HPDE6-E6E7 (cell line): Measurements from ENCODE around the gene SUSD4.
"Not testable (repeated sequence)": the region's sequence is repeated elsewhere in the genome, so short reads cannot be mapped to it uniquely, and the experiment has no call there.

Experiments used
- DNase-seq: peaks from one replicate; pipeline ENCODE4 v3.0.0; 2011; ENCODE audit warnings: missing footprints; ENCODE audit errors: extremely low spot score

SUSD4 gene

DNA sequence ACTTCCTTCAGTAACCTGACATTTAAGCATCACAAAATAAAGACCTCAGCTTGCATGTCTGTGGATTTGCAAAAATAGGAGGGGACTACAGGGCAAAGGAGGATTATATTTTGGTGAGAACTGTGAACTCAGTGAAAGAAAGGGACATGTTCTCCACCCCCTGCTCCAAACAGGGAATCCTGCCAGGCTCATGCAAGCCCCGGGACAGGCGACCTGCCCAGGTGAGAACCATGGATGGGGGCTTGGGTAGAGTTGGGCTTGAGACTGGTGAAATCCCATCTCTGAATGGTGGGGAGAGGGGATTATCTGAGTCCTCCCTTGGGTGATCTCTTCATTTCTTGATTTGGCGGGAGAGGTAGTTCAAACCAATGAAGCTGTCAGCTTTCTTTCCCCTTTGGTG is 110.1 kb downstream of the SUSD4 start:
- DNase-seq: no peak

DNA sequence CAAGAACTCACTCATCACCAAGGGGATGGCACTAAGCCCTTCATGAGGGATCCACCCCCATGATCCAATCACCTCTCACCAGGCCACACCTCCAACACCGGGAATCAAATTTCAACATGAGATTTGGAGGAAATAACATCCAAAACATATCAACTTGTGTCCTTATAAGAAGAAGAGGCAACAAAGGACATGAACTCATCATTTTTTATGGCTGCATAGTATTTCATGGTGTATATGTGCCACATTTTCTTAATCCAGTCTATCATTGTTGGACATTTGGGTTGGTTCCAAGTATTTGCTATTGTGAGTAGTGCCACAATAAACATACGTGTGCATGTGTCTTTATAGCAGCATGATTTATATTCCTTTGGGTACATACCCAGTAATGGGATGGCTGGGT is 112.6 kb downstream of the SUSD4 start:
- not testable (repeated sequence) for DNase-seq

DNA sequence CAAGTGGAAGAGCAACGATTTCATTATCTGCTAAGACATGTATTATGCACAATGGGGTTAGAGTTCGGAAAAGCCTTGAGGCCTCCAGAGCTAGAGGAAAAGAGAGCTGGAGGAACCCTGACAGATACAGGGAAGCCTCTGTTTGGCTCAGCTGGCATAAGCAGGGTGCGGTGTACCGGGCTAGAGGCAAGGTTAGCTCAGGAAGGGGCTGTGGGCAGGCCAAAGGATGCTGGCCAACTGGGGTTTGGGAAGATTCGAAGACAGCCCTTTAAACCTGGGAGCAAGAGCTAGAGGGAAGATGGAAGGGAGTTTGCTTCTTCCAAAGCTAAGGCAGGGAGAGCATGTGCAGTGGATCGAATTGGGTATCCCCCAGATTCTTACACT is 113.4 kb downstream of the SUSD4 start:
- DNase-seq: no peak

DNA sequence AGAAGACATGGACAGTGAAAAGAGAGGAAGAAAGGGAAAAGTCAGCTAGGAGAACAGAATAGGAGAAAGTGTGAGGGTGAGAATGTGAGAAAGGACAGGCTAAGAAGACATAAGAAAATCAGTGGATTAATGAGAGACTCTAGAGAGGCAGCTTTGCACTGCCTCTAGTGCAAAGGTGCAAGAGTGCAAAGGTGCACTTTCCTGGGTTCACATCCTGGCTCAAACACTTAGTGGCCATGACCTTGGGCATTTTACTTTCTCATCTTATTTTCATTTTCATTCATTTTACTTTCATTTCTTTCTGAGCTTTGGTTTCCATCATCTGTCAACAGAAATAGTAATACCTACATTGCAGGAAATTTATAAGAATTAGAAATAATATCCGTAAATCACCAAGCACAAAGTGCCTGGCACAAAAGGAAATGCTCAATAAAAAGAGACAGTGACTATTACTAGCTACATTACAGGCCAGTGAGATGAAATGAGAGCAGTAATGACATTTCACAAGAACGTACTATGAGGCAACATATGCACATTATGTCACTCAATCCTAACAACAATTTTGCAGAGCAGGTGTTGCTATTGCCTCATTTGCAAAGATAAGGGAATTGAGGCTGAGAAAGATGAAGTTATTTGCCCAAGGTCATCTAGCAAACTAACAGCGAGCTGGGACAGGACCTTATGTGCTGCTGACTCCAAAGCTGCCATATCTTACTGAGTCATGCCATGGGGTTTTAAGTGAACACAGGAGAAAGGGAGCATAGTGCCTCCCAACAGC is 113.9 kb downstream of the SUSD4 start:
- DNase-seq: peak; percentile 44

DNA sequence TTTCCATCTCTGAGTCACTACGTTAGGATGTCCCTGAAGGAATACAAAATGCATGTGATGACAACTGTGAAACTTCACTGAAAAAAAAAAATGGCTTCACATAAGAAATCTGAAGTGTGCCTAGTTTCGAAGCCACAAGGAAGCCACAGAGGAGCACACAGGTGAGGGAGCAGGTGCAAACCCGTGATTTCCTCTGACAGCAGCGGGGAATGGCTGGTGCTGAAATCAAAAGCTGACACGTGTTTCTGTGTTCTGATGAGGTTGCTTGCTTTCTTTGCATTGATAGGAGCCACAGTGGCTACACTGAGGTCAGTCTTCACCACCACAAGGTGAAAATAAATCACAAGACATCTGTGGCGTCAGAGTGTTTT is 115.2 kb downstream of the SUSD4 start:
- DNase-seq: no peak

DNA sequence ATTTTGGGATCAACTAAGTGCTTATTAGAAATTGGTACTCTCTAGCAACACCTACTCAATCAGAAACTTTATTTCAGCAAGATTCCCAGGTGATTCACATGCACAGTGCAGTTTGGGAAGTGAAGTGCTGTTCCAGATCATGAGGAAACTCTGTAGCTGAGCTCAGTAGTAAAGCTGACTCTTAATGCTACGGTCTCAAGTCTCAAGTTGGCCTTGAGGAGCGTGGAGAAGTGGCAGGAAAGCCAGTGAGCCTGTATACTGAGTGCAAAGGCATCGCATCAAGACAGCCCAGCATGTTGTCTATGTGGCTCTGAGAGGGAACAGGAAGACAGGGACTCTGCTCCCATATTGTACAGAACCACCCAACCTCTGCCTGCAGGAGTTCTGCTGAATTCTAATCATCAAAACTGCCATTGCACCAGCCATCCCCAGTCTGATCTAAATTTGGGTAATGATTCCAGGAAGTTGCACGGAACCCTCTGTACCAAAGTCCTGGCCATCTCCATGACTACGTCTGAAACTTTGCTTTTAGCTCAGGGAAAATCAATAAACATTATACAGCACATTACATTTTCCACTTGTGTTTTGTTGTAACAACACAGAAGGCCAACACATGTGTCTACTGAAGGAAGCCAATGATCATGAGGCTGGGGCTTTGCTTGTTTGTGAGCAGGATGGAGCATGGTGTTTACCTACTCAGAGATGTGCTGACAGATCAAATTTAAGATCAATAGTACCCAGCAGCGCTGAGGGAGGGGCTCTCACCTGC is 115.8 kb downstream of the SUSD4 start:
- no peak for DNase-seq

DNA sequence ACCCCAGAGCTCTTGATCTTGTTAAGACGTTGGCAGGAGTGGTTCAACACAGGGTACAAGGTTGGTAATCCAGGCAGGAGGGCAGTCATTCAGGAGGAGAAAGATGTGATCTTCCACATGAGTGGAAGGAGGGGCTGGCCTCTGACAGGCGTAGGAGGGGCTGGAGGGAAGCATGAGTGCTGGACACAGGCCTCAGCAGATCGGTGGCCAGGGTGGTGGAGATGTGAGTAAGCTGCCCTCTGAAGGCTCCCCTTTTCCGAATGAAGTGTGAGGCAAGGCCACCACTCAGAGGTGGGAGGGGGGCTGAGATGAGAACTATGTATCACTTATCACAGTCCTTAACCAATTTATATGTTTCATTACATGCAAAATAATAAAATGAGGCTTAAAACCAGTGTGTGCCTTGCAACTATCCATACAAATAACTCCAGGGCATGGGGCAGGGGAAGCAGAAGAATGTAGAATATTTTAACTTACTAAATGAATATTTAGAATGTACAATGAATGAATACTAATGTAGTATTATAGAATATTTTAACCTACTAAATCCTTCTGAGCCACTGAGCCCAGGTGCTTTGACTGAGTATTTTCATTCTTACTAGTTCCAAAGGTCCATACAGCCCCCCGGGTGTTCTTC is 117.4 kb downstream of the SUSD4 start:
- DNase-seq: no peak

DNA sequence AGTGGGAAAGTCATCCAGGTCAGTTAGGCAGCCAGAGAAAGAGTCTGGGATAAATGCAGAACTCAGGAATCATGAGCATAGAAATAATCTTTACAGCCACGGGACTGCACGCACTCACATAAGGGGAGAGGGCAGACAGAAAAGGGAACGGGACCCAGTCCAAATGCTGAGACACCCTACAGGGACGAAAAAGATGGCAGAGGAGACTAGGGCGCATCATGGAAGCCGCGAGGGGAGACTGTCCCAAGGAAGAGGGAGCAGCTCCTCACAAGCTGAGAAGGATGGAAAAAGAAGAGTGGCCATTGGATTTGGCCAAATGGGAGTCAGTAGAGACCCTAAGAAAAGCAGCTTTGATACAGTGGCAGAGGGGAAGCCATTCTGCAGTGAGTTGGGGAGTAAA is 118.0 kb downstream of the SUSD4 start:
- no peak for DNase-seq

DNA sequence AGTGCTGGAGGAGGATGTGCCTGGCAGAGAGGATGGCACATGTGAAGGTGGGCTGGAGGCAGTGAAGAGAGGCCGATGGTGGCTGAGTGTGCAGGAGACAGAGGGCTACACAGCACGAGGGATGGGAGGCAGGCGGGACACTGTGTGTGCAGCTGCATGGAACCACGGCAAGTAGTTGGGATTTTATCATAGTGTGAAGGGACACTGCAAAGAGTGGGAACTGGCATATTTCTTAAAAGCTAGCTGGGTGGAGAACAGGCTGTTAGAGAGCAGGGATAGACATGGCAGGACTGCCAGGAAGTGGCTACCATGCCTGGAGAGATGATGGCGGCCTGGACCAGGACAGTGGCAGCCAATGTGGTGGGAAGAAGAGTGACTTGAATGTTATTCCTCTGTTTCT is 118.6 kb downstream of the SUSD4 start:
- DNase-seq: no peak

DNA sequence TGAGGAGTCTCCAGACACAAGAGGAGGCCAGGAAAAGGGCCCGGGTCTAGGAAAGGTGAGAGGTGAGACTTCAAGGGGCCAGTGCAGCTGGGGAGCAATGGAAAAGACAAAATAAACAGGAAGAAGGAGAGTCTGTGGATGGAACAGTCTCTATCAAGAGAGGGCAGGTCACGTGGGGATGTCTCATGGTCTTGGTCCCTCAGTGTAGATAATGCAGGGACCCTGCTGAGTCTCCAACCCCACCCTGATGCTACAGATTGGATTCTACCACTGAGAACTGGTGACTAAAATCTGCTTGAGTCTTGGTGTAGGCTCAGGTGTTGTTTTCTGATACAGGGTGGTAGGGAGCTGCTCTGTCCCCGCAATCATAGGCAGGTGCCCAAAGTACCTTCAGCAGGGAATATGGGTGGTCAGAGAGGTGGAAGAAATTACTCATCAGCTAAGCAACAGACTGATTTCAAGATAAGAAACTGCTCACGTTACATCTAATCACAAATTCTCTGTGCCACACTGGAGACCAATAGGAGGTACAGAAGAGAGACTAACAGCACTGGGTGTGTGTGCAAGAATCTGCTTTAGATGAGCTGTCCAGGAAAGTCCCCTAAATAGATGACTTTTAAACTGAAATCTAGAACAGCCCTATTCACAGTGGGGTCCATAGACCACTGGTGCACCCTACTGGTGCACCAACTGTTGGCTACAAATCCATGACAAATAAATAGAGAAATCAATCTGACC is 119.4 kb downstream of the SUSD4 start:
- no peak for DNase-seq

DNA sequence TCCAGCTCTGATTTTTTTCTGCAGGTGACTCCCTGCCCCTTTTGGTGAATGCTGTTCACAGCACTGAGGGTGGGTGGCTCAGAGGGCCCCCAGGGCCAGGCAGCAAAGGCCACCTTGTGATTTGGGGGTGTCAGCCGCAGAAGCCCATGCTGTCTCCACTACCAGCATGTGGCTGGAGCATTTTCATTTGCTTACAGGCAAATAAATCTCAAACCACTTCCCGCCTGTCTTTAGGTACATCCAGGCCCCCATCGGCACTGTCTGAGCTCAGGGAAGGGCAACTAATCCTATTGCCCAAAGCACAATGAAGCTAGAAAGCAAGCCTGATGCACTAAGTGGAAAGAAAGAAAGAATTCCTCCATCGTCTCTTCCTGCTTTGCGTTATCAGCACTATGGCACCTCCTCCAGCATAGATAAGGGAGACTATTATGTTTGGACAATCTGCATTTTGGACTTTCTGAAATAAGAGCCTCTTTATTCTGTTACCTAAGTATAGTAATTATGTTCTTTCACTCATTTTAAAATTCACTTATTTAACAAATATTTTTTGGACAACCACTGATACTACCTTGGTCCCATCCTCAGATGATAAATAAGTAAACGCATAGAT is 120.4 kb downstream of the SUSD4 start:
- DNase-seq: no peak

DNA sequence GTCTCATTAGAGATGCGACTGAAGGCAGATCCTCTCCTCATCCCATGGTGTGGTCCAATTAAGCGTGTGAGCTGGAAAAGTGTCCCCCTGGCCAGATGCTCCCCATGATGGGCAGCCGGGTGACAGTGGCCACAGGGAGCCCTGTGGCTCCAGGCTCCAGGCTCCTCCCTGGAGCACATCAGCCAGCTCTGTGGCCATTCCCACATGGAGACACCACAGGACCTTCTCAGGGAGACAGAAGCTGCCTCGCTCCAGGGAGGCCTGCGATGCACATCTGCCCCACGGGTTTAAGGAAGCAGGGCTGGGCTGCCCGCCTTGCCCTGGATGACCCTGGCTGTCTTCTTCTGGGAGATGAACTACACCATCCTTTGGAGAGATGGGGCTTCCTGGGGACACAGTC is 121.0 kb downstream of the SUSD4 start:
- DNase-seq: no peak

DNA sequence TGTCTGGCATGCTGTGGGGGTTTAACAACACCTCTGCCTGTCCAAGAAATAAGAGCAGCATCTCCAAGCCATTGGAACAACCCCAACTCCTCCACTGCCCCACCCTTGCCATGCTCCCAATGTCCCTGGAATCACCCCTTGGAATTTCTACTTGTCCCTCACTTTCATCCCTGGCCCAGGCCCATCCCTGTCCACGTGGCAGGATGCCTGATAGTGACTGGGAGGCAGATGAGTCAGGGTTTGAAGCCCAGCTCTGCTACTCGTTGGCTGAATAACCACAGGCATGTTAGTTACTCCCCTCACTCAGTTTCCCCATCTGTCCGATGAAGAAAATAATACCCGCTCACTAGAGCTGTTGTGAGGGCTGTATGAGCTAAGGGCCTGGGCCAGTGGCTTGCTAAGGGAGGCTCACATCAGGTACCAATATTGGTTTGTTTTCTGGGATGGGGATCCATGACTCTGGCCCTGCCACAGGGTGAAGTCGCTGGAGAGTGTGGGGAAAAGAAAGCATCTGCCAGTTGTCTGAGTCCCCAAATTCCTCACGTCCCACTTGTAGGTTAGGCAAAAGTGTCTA is 121.5 kb downstream of the SUSD4 start:
- DNase-seq: no peak

DNA sequence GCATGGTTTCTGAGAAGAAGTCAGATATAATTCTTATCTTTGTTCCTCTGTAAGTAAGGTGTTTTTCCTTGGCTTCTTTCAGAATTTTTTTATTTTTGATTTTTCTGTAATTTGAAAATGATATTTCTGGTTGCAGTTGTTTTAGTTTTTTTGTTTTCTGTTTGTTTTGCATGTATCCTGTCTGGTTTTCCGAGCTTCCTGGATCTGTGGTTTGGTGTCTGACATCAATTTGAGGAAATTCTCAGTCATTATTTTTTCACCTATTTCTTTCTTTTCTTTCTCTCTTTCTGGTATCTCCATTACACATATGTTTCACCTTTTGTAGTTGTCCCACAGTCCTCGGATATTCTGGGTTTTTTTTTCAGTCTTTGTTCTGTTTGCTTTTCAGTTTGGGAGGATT is 123.9 kb downstream of the SUSD4 start:
- DNase-seq: no peak

DNA sequence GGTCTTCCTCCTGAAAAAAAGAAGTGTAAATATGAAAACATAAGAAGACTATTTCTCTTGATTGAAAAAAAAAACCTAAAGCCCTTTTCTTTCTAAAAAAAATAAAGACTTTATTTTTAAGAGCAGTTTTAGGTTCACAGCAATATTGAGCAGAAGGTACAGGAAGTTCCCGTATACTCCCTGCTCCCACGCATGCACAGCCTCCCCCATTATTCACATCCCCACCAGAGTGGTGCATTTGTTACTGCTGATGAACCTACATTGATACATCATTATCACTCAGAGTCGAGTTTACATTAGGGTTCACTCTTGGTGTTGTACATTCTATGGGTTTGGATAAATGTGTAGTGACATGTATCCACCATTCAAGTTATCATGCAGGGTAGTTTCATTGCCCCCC is 128.9 kb downstream of the SUSD4 start:
- DNase-seq: no peak

DNA sequence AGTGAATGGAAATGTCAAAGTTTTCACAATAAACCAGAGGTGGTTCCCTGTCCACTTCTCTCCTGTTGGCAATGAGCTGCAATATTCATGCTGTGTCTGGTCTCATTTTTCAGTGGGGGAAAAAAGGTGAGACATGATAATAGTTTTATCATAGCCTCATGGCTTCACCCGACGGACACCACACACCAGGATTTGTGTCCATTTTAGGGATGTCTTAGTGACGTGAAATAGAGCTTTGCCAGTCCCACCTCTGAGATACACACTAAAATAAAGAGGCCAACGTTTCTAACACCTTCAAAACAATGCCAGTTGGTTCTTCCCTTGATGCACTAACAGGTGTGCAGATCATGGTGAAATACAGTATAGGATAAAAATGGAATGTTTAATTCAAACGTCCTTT is 129.4 kb downstream of the SUSD4 start:
- DNase-seq: no peak

DNA sequence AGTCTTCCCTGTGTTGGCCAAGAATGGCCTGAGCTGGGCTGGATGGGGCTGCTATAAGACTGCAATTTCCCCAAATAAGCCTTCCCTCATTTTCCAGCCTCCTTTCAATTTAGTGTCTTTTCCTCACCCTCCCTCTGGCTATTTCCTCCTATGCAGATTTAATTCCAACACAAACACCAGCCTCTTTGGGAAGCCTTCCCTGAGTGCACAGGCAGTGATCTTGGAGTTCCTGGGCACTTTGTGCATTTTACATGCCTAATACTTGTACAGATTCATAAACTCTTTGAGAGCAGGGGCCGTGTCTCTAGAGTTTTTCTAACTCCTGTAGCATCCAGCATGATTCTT is 129.8 kb downstream of the SUSD4 start:
- no peak for DNase-seq

DNA sequence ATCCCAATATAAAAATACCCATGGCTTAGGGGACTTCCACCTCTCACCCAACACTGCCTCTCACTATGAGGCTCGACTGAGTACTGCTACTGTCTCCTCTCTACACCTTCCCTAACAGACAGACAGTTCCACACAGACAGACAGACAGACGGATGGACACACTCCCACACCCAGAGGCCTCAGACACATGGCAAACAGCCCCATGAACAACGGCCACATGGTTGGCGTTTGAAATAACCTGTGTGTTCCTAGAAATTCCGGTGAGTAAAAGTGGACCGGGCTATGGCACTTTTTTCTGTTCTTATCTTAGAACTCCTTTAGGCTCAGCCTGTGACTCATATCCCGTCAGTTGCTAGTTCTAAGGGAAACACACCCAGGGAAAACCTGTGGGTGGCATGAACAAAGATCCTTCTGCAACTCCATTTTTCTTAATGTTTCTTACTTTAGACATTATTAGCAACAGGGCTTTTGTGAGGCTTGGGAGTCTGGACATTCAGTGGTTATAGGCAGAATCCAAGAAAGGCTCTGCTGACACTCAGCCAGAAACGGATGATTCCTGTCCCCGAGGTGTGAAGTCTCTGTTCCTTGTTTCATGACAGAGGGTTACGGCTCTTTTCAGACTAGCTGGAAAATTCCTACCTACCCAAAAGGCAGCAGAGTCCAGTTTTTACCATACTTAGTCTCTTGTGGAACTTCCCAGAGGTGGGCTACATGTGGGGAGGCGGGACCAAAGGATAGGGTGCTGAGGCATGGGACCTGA is 130.4 kb downstream of the SUSD4 start:
- peak; percentile 92 for DNase-seq

DNA sequence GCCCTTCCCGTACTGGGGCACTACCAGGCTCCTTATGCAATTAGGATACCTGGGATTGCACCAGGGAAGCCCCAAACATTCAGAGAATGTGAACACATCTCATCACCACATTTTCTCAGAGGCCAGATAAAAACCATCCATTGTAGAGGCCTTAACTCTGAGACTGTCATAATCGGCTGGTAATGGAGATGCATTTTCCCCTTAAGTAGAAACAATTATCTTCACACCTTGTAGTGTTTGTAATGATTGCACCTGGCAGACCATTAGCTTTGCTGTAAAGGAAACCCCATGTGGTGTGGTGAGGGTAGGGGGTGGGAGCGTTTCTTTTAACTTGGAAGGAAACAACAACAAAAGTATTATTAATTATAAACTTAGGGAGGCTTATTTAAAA is 131.0 kb downstream of the SUSD4 start:
- no peak for DNase-seq

DNA sequence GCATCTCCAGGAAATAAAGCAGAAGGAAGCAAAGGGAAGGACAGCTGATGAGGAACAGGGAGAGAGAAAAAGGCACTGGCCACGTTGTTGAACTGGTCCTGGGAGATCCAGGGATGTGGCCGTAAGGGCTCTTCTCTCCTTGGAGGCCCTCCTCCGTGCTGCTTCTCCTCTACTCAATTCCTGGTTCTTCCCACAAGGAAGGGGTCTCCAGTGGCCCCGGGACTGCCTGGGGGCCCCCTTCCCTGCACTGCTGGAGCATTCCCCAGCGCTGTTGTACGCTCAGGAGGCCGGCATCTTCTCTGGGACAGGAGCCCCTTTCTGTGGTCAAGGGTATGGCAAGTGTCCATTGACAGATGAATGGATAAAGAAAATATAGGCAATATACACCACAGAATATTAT is 132.4 kb downstream of the SUSD4 start:
- DNase-seq: no peak

DNA sequence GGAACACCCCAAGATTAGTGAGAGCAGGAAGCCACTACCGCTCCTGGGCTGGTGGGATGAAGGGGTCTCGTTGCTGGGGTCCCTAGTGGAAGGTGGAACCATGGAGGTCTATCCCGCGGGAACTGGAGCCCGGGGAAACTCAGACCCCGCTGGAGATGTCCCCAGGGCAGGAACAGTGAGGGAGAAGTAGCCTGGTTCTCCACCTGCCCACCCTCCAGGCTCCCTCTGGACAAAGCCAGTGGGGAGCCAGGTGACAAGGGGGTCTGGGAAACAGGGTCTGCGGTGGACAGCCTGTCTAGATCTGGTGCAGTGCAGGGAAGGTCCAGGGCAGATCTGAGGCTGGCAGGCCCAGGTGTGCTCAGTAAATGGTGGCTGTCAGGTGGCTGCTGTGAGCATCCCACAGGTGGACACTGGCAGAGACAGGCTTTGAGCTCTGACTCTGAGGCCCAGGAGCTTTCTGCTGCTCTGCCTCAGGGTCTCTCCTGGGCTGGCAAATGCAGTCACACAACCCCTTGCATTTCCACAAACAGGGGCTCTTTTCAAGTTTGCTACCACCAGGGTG is 132.9 kb downstream of the SUSD4 start:
- no peak for DNase-seq
